HG03135 (cell line): ENCODE measurements around the gene NUP214.
"Not testable (repeated sequence)": the region's sequence is repeated elsewhere in the genome, so short reads cannot be mapped to it uniquely, and the experiment has no call there.

ENCODE experiments used
- ATAC-seq: cut with Tn5 transposase; IDR thresholded peaks from one replicate; pipeline ENCODE4 v1.9.1; 2021; ENCODE audit warnings: mild to moderate bottlenecking, moderate library complexity; ENCODE audit not compliant: unreplicated experiment

The NUP214 gene

GRCh38 chr9:131115360-131115742 is 10.0 kb upstream of the NUP214 start:
- ATAC-seq: not testable (repeated sequence)

- ATAC-seq: no peak
These were observed 8.9 kb upstream of the NUP214 start for GRCh38 chr9:131116281-131117120.

- no peak for ATAC-seq
These were observed 8.1 kb upstream of the NUP214 start for GRCh38 chr9:131117121-131117761.

GRCh38 chr9:131117762-131118145 is 7.6 kb upstream of the NUP214 start:
- ATAC-seq: no peak

GRCh38 chr9:131119600-131119999 is 5.8 kb upstream of the NUP214 start:
- ATAC-seq: no peak

GRCh38 chr9:131120620-131121228 is 4.7 kb upstream of the NUP214 start:
- no peak for ATAC-seq

GRCh38 chr9:131121346-131121745 is 4.0 kb upstream of the NUP214 start:
- no peak for ATAC-seq

GRCh38 chr9:131122158-131122557 is 3.2 kb upstream of the NUP214 start:
- no peak for ATAC-seq

- no peak for ATAC-seq
These were observed 423 bp upstream of the NUP214 start for GRCh38 chr9:131125038-131125287.

- ATAC-seq: no peak
These were observed 657 bp downstream of the NUP214 start for GRCh38 chr9:131126059-131126426.

GRCh38 chr9:131129183-131129582 is 3.8 kb downstream of the NUP214 start:
- ATAC-seq: no peak

GRCh38 chr9:131138676-131139075 is 13.3 kb downstream of the NUP214 start:
- no peak for ATAC-seq

- no peak for ATAC-seq
These were observed 14.7 kb downstream of the NUP214 start for GRCh38 chr9:131140112-131140511.

GRCh38 chr9:131140550-131140949 is 15.2 kb downstream of the NUP214 start:
- no peak for ATAC-seq

- ATAC-seq: no peak
These were observed 16.8 kb downstream of the NUP214 start for GRCh38 chr9:131142160-131142559.

GRCh38 chr9:131144201-131144600 is 18.8 kb downstream of the NUP214 start:
- no peak for ATAC-seq

GRCh38 chr9:131145245-131145644 is 19.9 kb downstream of the NUP214 start:
- no peak for ATAC-seq

GRCh38 chr9:131146186-131146585 is 20.8 kb downstream of the NUP214 start:
- no peak for ATAC-seq

- no peak for ATAC-seq
These were observed 22.9 kb downstream of the NUP214 start for GRCh38 chr9:131148276-131148675.

- no peak for ATAC-seq
These were observed 23.7 kb downstream of the NUP214 start for GRCh38 chr9:131148966-131149687.

- no peak for ATAC-seq
These were observed 24.3 kb downstream of the NUP214 start for GRCh38 chr9:131149688-131150053.

- no peak for ATAC-seq
These were observed 28.2 kb downstream of the NUP214 start for GRCh38 chr9:131153595-131153994.
